K562 (cell line): Measurements from ENCODE around the gene MDK. TPM values are rescaled to one million over a fixed set of nuclear protein-coding genes. Genes with fewer than 3 reads are reported as not detected.

ENCODE experiments used
- ATAC-seq: fragments of 200-7000 bp; cut with Tn5 transposase; 3 replicates; pipeline ENCODE4 v1.9.1; 2020; ENCODE audit warnings: moderate library complexity
- BruUV-seq: library from RNA; stranded (reverse); fragments of 400-500 nt; replicated peaks from 2 replicates; lab custom pipeline; 2021; lab: Mats Ljungman, UMichigan
- CTCF ChIA-PET: fragments of 300-600 bp; formaldehyde crosslinking; extraction: SDS; loops from one replicate; lab custom pipeline; 2021; ENCODE audit warnings: low intra/inter-chr PET ratio; lab: Yijun Ruan, JAX
- POLR2A ChIA-PET: fragments of 300-600, 350-650 bp; sonication (Branson Sonifier 250); formaldehyde crosslinking; extraction: SDS; loops from one replicate; lab custom pipeline; 2021; ENCODE audit warnings: antibody characterized with exemption, inconsistent platforms; lab: Yijun Ruan, JAX
- DNase-seq, 4 experiments: peaks; one replicate each; pipeline versions ENCODE4 v3.0.0 to v3.0.0-alpha.2; 2011 to 2018; ENCODE audit warnings: low spot score in 3 of 4, mixed read lengths in 3 of 4; ENCODE audit errors: extremely low read depth in 1 of 4
- FAIRE-seq: peaks from 2 replicates; lab custom pipeline; 2011; peaks lifted over from hg19 to GRCh38; lab: Jason Lieb, UNC
- H2AFZ ChIP-seq: 2 replicates; pipeline ENCODE4 v1.6.0; 2011; ENCODE audit warnings: low read depth, low read length, control low read depth, inconsistent platforms
- H3K27ac ChIP-seq: fragments of 200-600 bp; 3 replicates; pipeline ENCODE4 v1.8.0; 2011; ENCODE audit warnings: low read depth, mild to moderate bottlenecking, control low read depth, inconsistent platforms, low read length, moderate library complexity, mixed read lengths; ENCODE audit errors: extremely low read depth
- H3K27me3 ChIP-seq, 2 experiments: fragments of 300-600 bp in 1 of 2; 2 replicates in 1 of 2; 3 replicates in 1 of 2; pipeline versions ENCODE4 v1.6.0 to v1.8.0; 2011; ENCODE audit warnings: inconsistent platforms in 2 of 2, low read length in 2 of 2, mild to moderate bottlenecking in 1 of 2, mixed read lengths in 1 of 2, moderate library complexity in 1 of 2; ENCODE audit not compliant: control insufficient read depth in 2 of 2, insufficient read depth in 2 of 2
- H3K36me3 ChIP-seq: fragments of 300-600 bp; 3 replicates; pipeline ENCODE4 v1.8.0; 2011; ENCODE audit warnings: mild to moderate bottlenecking, low read length, inconsistent platforms; ENCODE audit not compliant: control insufficient read depth, insufficient read depth
- H3K4me1 ChIP-seq, 2 experiments: fragments of 200-600 bp in 1 of 2; replicated peaks in 1 of 2; 2 replicates in 1 of 2; 3 replicates in 1 of 2; pipeline versions ENCODE4 v1.5.1 to v1.8.0; 2011; ENCODE audit warnings: inconsistent platforms in 2 of 2, low read length in 2 of 2, mild to moderate bottlenecking in 1 of 2, mixed read lengths in 1 of 2, moderate library complexity in 1 of 2; ENCODE audit not compliant: control insufficient read depth in 2 of 2, insufficient read depth in 2 of 2
- H3K4me2 ChIP-seq: 2 replicates; pipeline ENCODE4 v1.6.1; 2011; ENCODE audit warnings: low read length, control low read depth, inconsistent platforms, mixed read lengths; ENCODE audit not compliant: insufficient read depth
- H3K4me3 ChIP-seq: fragments of 200-600 bp; sonication (generic), shearing (Covaris generic); 2 replicates; pipeline ENCODE4 v1.5.1; 2016; ENCODE audit warnings: control low read depth, inconsistent platforms
- H3K79me2 ChIP-seq: fragments of 200-600 bp; 3 replicates; pipeline ENCODE4 v1.8.0; 2011; ENCODE audit warnings: low read length, inconsistent platforms; ENCODE audit not compliant: control insufficient read depth, insufficient read depth
- H3K9ac ChIP-seq, 2 experiments: 2 replicates each; pipeline versions ENCODE4 v1.6.0 to v1.6.1; 2011; ENCODE audit warnings: low read depth in 2 of 2, low read length in 2 of 2, control low read depth in 1 of 2, inconsistent platforms in 1 of 2, mild to moderate bottlenecking in 1 of 2, mixed read lengths in 1 of 2; ENCODE audit not compliant: insufficient read depth in 1 of 2
- H3K9me1 ChIP-seq: one replicate; pipeline ENCODE4 v1.6.0; 2011; ENCODE audit warnings: inconsistent platforms, mild to moderate bottlenecking, low read length, moderate library complexity; ENCODE audit not compliant: control insufficient read depth, insufficient read depth
- H3K9me3 ChIP-seq: replicated peaks from 2 replicates; pipeline ENCODE4 v1.5.1; 2011; ENCODE audit warnings: low read depth, low read length, inconsistent platforms; ENCODE audit not compliant: control insufficient read depth, insufficient read depth
- H4K20me1 ChIP-seq: replicated peaks from 2 replicates; pipeline ENCODE4 v1.6.1; 2011; ENCODE audit warnings: low read length, inconsistent platforms, mixed read lengths; ENCODE audit not compliant: control insufficient read depth, insufficient read depth
- ARID1B ChIP-seq: fragments of 450-650 bp; IDR thresholded peaks from 2 replicates; pipeline ENCODE4 v1.6.1; 2016; ENCODE audit warnings: antibody characterized with exemption, mild to moderate bottlenecking, inconsistent platforms
- CEBPB ChIP-seq: fragments of 450-650 bp; IDR thresholded peaks from 2 replicates; pipeline ENCODE4 v1.6.1; 2016; ENCODE audit warnings: missing genetic modification characterization, missing compliant biosample characterization
- CEBPG ChIP-seq, 3 experiments: fragments of 200-800 bp in 1 of 3; sonication (Bioruptor generic) in 1 of 3; sonication (generic) in 1 of 3; formaldehyde crosslinking in 1 of 3; IDR thresholded peaks in 2 of 3; conservative IDR thresholded peaks in 1 of 3; 2 replicates each; pipeline versions ENCODE4 v1.6.1 to v1.8.0; 2016 to 2022; ENCODE audit warnings: missing compliant biosample characterization in 2 of 3, missing genetic modification characterization in 2 of 3, mild to moderate bottlenecking in 1 of 3, missing genetic modification reagents in 1 of 3
- SP1 ChIP-seq: sonication (generic); formaldehyde crosslinking; IDR thresholded peaks from 2 replicates; pipeline ENCODE4 v1.8.1; 2022; ENCODE audit warnings: mild to moderate bottlenecking, missing genetic modification reagents
- SRSF3 ChIP-seq: fragments of 200-400 bp; formaldehyde crosslinking; IDR thresholded peaks from 2 replicates; pipeline ENCODE4 v1.6.1; 2016; ENCODE audit warnings: mild to moderate bottlenecking, low read length, moderate library complexity; ENCODE audit not compliant: insufficient read depth
- ZNF740 ChIP-seq, 3 experiments: fragments of 200-800 bp in 1 of 3; sonication (Bioruptor generic) in 1 of 3; sonication (generic) in 1 of 3; formaldehyde crosslinking in 1 of 3; IDR thresholded peaks; 2 replicates each; pipeline versions ENCODE4 v1.6.1 to v1.8.0; 2016 to 2022; ENCODE audit warnings: mild to moderate bottlenecking in 2 of 3, missing compliant biosample characterization in 2 of 3, missing genetic modification characterization in 2 of 3, missing genetic modification reagents in 1 of 3
- WGBS: fragments of 100-300 bp; shearing (Covaris generic); methylation state at CpG from one replicate; pipeline ENCODE4 v1.1.6; 2016; ENCODE audit warnings: low coverage, mixed read lengths; ENCODE audit not compliant: insufficient coverage; ENCODE audit errors: missing lambda C conversion rate; 5-methylcytosine and 5-hydroxymethylcytosine counted together
- in situ Hi-C: fragments of 300-500 bp; cut with MboI; formaldehyde crosslinking; loops from 4 replicates; pipeline ENCODE4 v1.15.0; 2018; ENCODE audit warnings: inconsistent platforms, mixed read lengths
- intact Hi-C: fragments of 100-400 bp; cut with micrococcal nuclease; formaldehyde crosslinking; loops from 2 replicates; pipeline ENCODE4 v1.14.2; 2022
- polyA plus RNA-seq, 8 experiments: library from polyadenylated mRNA; depleted of rRNA in 4 of 8; stranded (reverse) in 5 of 8; unstranded in 3 of 8; fragments of >200 nt; fragmentation: Nextera tagmentation in 2 of 8; fragmentation: Illumina TruSeq in 1 of 8; extraction: Ambion mirVana in 2 of 8; extraction: Trizol in 1 of 8; gene quantifications; 2 replicates each; pipeline versions ENCODE4 v1.2.1 to v1.2.3, GENCODE V29; 2011 to 2014; ENCODE audit warnings: inconsistent platforms in 1 of 8, missing spikeins in 1 of 8
- total RNA-seq, 7 experiments: library from RNA; depleted of rRNA in 6 of 7; stranded (reverse); fragments of >200 nt in 6 of 7; fragmentation: Illumina TruSeq in 2 of 7; extraction: Trizol in 2 of 7; gene quantifications; 2 replicates each; pipeline versions ENCODE4 v1.2.1 to v1.2.3, GENCODE V29; 2011 to 2021; ENCODE audit warnings: low replicate concordance in 1 of 7
- TF ChIP-seq, protein P1 (sequence below): sonication (generic); formaldehyde crosslinking; IDR thresholded peaks from 2 replicates; pipeline ENCODE4 v1.8.0; 2022; ENCODE audit warnings: mild to moderate bottlenecking, missing genetic modification reagents

The MDK gene
- total and polyA plus RNA-seq, 9 of the 15 experiments (the other 6 are each of a cell fraction or from before 2014, with no cell fraction given): 20.7 to 700 (median 350) TPM

GRCh38 chr11:46360878-46361277, 20.6 kb upstream of the MDK start:
- ChIA-PET POLR2A (interaction anchor here (0.6 to 2.5 kb wide), 5 partner anchors 9 to 118 kb away, joined by 3 to 10 read pairs (median 4); no protein-coding TSS in a partner anchor), CTCF (interaction anchor here (0.6 to 1.8 kb wide), 2 partner anchors 9 to 10 kb away, joined by 4 to 5 read pairs; no protein-coding TSS in a partner anchor)
- 23% methylated on average over 7 of the region's 7 CpGs for WGBS
- TF ChIP-seq CEBPG (CRISPR knock-in tag; IDR thresholded peaks at IDR 0.05): no peak
- 0 out of 4 replicates have a peak, but pooled peaks of 1 of the 2 experiments have one; percentile 8 for TF ChIP-seq CEBPG (tag; conservative IDR thresholded peaks at IDR 0.05 in 1 of 2, IDR thresholded peaks at IDR 0.05 in 1 of 2)
- no peak for TF ChIP-seq SRSF3
- TF ChIP-seq ZNF740 (CRISPR knock-in tag; IDR thresholded peaks at IDR 0.05): peak; percentile 73; the same call in 1 of the 2 replicates
- no peak for TF ChIP-seq ZNF740 (tag; IDR thresholded peaks at IDR 0.05)
- TF ChIP-seq, protein P1, sequence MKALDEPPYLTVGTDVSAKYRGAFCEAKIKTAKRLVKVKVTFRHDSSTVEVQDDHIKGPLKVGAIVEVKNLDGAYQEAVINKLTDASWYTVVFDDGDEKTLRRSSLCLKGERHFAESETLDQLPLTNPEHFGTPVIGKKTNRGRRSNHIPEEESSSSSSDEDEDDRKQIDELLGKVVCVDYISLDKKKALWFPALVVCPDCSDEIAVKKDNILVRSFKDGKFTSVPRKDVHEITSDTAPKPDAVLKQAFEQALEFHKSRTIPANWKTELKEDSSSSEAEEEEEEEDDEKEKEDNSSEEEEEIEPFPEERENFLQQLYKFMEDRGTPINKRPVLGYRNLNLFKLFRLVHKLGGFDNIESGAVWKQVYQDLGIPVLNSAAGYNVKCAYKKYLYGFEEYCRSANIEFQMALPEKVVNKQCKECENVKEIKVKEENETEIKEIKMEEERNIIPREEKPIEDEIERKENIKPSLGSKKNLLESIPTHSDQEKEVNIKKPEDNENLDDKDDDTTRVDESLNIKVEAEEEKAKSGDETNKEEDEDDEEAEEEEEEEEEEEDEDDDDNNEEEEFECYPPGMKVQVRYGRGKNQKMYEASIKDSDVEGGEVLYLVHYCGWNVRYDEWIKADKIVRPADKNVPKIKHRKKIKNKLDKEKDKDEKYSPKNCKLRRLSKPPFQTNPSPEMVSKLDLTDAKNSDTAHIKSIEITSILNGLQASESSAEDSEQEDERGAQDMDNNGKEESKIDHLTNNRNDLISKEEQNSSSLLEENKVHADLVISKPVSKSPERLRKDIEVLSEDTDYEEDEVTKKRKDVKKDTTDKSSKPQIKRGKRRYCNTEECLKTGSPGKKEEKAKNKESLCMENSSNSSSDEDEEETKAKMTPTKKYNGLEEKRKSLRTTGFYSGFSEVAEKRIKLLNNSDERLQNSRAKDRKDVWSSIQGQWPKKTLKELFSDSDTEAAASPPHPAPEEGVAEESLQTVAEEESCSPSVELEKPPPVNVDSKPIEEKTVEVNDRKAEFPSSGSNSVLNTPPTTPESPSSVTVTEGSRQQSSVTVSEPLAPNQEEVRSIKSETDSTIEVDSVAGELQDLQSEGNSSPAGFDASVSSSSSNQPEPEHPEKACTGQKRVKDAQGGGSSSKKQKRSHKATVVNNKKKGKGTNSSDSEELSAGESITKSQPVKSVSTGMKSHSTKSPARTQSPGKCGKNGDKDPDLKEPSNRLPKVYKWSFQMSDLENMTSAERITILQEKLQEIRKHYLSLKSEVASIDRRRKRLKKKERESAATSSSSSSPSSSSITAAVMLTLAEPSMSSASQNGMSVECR: no peak
- TF ChIP-seq SP1: peak; percentile 5; the same call in 1 of the 2 replicates
- TF ChIP-seq CEBPB (tag): peak; percentile 52
- no peak for TF ChIP-seq ARID1B
- TF ChIP-seq, all 486 proteins: peak for 4
- Histone ChIP-seq H3K9me1 (peaks cover 4% of the 10 kb centered on the region), H3K9me3 (no peaks in the 10 kb centered on the region), H3K27ac (peak overlapping the region; percentile 94), H3K9ac (peak overlapping the region; percentile 78 to 94), H3K4me2 (peak overlapping the region; percentile 77), H3K4me1 (peaks cover 38 to 52% of the 10 kb centered on the region in 2 experiments), H4K20me1 (peaks cover 5% of the 10 kb centered on the region; the same call in 1 of the 2 replicates), H3K36me3 (peaks cover 38% of the 10 kb centered on the region; the same call in 1 of the 3 replicates), H3K4me3 (peak overlapping the region; percentile 36), H3K27me3 (no peaks in the 10 kb centered on the region), H3K79me2 (peaks cover 66% of the 10 kb centered on the region), H2AFZ (peak overlapping the region; percentile 56; the same call in 1 of the 2 replicates)
- FAIRE-seq (peak; percentile 15), ATAC-seq (peak; percentile 4; the same call in 1 of the 3 replicates), DNase-seq (no peak)
- BruUV-seq: no TSS peak
- in situ Hi-C loops (no loop called here), intact Hi-C loops (no loop called here)
